GM18868 (cell line): ENCODE measurements around the gene FGG.

Experiments used
- ATAC-seq: cut with Tn5 transposase; IDR thresholded peaks from one replicate; pipeline ENCODE4 v1.9.1; 2021; ENCODE audit warnings: mild to moderate bottlenecking, moderate library complexity; ENCODE audit not compliant: unreplicated experiment

FGG gene

GRCh38 chr4:154586296-154587033, 26.0 kb downstream of the FGG start:
- ATAC-seq, result no peak

- no peak for ATAC-seq
Observed at GRCh38 chr4:154585369-154586018, 27.0 kb downstream of the FGG start.

- no peak for ATAC-seq
Observed at GRCh38 chr4:154584259-154584658, 28.2 kb downstream of the FGG start.

DNA sequence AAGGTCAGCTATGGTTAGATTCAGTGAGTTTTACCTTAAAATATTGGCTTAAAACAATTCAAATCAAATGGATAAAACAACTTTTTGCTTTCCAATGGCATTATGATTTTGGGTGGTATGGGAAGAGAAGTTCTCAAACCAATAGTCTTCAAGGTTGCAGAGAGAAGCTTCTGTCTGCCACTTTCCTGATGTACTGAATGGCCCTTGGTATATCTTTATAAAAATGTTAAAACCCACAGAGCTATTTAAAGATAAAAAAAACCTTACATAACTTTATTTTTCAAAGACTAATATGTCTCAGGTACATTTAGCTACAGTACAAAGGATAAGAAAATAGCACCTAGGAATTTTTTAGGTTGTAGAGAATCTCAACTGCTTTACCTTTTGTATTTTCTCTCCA, 28.8 kb downstream of the FGG start:
- no peak for ATAC-seq

DNA sequence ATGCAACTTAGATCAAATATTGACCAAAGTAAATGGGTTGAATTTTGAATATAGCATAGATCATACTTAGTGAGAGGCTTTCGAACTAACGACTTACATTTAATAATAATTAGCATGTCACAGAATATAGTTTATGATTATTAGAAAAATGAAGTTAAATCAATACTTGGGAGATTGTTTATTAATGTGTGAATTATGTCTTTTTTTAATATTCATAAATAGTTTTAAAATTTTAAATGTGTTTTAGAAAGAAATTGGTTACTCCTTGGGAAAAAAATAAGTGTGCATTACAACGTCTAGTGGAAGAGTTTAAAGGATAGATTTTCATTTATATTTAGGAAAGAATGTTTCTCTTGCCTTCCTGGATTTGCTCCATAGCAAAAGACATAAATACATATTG, 29.2 kb downstream of the FGG start:
- no peak for ATAC-seq

- no peak for ATAC-seq
Observed at GRCh38 chr4:154582723-154583122, 29.7 kb downstream of the FGG start.

GRCh38 chr4:154579927-154580326, 32.5 kb downstream of the FGG start:
- ATAC-seq, result no peak

DNA sequence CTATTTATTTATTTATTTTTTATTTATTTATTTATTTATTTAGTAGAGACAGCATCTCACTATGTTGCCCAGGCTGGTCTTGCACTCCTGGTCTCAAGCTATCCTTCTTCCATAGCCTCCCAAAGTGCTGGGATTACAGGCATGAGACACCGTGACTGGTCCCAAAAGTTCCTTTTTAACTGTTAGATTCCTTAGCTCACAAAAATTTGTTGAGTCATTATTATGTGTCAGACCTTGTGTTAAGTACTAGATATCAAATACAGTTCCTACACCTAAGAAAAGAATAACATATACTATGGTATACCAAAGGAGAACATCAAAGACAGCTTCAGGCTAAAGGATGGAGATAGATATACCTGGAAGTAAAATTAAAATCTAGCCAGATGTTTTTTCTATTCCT, 33.5 kb downstream of the FGG start:
- ATAC-seq, result no peak

DNA sequence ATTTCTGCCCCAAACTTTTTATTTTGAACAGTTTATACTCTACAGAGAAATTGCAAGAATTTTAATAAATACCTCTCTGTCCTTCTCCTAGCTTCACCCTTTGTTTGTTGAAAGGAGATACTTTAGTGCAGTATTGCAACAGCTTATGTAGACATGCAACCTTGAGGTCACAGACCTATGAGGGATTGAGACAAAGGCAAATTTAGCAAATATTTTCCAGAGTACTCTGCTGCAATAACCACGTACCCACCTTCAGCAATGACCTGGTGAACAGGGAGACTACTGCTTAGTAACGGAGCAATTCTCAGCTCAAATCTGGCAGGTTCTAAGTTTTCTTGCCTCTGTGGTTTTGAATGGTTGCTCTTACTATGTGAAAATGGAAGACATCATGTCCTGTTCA, 35.1 kb downstream of the FGG start:
- no peak for ATAC-seq

- no peak for ATAC-seq
Observed at GRCh38 chr4:154574311-154574710, 38.1 kb downstream of the FGG start.

DNA sequence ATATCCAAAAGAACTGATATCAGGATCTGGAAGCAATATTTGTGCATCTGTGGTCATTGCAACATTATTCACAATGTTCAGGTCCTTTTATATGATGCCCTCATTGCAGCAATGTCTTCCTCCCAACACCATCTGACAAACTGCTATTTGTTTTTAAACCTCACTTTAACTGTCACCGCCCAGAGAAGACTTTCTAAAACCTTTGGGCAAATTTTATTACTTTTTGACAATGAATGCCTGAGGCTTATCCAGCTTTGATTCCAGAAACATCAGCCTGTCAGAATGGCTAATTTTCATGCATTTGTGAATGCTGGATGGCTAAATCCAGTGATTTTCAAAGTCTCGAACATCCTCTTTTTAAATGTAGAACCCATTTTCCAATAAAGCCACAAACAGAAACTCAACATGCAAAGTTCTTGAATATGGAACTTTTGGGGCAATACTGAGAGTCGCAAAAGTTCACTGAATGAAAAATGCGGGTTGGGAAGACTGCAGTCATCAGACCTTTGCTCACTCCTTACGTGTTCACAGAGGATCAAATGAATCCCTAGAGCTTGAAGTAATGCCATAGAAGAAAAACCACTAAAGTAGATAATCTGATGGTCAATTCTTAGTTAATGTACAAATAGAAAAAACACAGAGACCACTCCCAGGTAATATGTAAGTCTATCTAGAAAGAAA, 39.1 kb downstream of the FGG start:
- ATAC-seq, result no peak

- no peak for ATAC-seq
Observed at GRCh38 chr4:154569584-154569983, 42.9 kb downstream of the FGG start.

- ATAC-seq, result no peak
Observed at GRCh38 chr4:154569028-154569427, 43.4 kb downstream of the FGG start.

GRCh38 chr4:154566639-154567204, 45.7 kb downstream of the FGG start:
- ATAC-seq, result no peak

DNA sequence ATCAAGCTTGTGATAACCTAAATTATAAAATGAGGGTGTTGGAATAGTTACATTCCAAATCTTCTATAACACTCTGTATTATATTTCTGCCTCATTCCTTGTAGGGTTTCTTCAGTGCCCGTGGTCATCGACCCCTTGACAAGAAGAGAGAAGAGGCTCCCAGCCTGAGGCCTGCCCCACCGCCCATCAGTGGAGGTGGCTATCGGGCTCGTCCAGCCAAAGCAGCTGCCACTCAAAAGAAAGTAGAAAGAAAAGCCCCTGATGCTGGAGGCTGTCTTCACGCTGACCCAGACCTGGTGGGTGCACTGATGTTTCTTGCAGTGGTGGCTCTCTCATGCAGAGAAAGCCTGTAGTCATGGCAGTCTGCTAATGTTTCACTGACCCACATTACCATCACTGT, 46.8 kb downstream of the FGG start:
- ATAC-seq, result no peak

- no peak for ATAC-seq
Observed at GRCh38 chr4:154564311-154564710, 48.1 kb downstream of the FGG start.

DNA sequence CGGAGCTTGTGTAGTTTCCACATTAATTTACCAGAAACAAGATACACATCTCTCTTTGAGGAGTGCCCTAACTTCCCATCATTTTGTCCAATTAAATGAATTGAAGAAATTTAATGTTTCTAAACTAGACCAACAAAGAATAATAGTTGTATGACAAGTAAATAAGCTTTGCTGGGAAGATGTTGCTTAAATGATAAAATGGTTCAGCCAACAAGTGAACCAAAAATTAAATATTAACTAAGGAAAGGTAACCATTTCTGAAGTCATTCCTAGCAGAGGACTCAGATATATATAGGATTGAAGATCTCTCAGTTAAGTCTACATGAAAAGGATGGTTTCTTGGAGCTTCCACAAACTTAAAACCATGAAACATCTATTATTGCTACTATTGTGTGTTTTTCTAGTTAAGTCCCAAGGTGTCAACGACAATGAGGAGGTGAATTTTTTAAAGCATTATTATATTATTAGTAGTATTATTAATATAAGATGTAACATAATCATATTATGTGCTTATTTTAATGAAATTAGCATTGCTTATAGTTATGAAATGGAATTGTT, 49.7 kb downstream of the FGG start, which contains the start of gene FGB:
Gene FGB (plus strand): TSS at position 315 of the 558 bp plus-strand sequence. CDS start 8 bp downstream, at position 323.
- no peak for ATAC-seq

DNA sequence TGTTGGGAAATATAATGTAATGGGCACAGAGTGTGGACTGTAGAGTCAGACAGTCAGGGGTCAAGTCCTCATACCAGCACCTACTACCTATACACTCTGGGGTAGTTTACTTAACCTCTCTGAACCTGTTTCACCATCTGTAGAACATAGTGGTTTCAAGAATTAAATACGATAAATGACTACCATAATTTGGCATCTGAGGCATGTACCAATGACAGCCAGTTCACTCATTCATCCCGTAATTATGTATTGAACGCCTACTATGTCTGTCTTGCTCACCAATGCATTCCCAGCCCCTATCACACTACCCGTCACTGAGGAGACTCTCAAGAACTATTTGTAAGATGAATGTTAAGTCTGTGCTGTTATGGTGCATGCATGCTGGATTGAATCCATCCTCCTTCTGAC, 51.6 kb downstream of the FGG start:
- no peak for ATAC-seq

GRCh38 chr4:154560419-154560801, 52.0 kb downstream of the FGG start:
- ATAC-seq, result no peak

GRCh38 chr4:154559494-154560418, 52.7 kb downstream of the FGG start:
- ATAC-seq, result peak; percentile 84
